Measurements from ENCODE around the gene PARP12. TPM values are rescaled to one million over a fixed set of nuclear protein-coding genes. Genes with fewer than 3 reads are reported as not detected.
"Not testable (repeated sequence)": the region's sequence is repeated elsewhere in the genome, so short reads cannot be mapped to it uniquely, and the experiment has no call there.

PARP12 gene
- total RNA-seq (ENCODE audit: low replicate concordance): 14.0 and 16.4 TPM in 2 replicates

- TF ChIP-seq CTCF (IDR thresholded peaks at IDR 0.05; ENCODE audit: insufficient read depth, low read length): no peak
- peak; percentile 76 for DNase-seq (ENCODE audit: low read depth)
- peak within 1 kb of the TSS; percentile 73 for H3K4me3 ChIP-seq (ENCODE audit: low read depth, low read length)
These were observed at the start of gene PARP12 for GRCh38 chr7:140062528-140063299. PARP12 (minus strand) TSS chr7:140062951; CDS start chr7:140062847, 104 bp downstream.

GRCh38 chr7:140108777-140109176 lies 46.0 kb upstream of the PARP12 start:
- not testable (repeated sequence) for H3K4me3 ChIP-seq (ENCODE audit: low read depth, low read length); DNase-seq (ENCODE audit: low read depth)

- no peak for TF ChIP-seq CTCF (IDR thresholded peaks at IDR 0.05; ENCODE audit: insufficient read depth, low read length)
- no peak overlapping the region for H3K4me3 ChIP-seq (ENCODE audit: low read depth, low read length)
- no peak for DNase-seq (ENCODE audit: low read depth)
These were observed 33.7 kb upstream of the PARP12 start for GRCh38 chr7:140096459-140096858.

- no peak for TF ChIP-seq CTCF (IDR thresholded peaks at IDR 0.05; ENCODE audit: insufficient read depth, low read length)
- H3K4me3 ChIP-seq (ENCODE audit: low read depth, low read length): no peak overlapping the region
- DNase-seq (ENCODE audit: low read depth): no peak
These were observed 30.6 kb upstream of the PARP12 start for GRCh38 chr7:140093375-140093774.

- no peak overlapping the region for H3K4me3 ChIP-seq (ENCODE audit: low read depth, low read length)
- DNase-seq (ENCODE audit: low read depth): no peak
- no peak for TF ChIP-seq CTCF (IDR thresholded peaks at IDR 0.05; ENCODE audit: insufficient read depth, low read length)
These were observed 22.7 kb upstream of the PARP12 start for GRCh38 chr7:140085447-140085846.

GRCh38 chr7:140084972-140085371 lies 22.2 kb upstream of the PARP12 start:
- no peak for DNase-seq (ENCODE audit: low read depth)
- no peak overlapping the region for H3K4me3 ChIP-seq (ENCODE audit: low read depth, low read length)
- TF ChIP-seq CTCF (IDR thresholded peaks at IDR 0.05; ENCODE audit: insufficient read depth, low read length): no peak

GRCh38 chr7:140084142-140084655 lies 21.4 kb upstream of the PARP12 start:
- TF ChIP-seq CTCF (IDR thresholded peaks at IDR 0.05; ENCODE audit: insufficient read depth, low read length): no peak
- no peak overlapping the region for H3K4me3 ChIP-seq (ENCODE audit: low read depth, low read length)
- DNase-seq (ENCODE audit: low read depth): no peak
